HEK293 (cell line): Measurements from ENCODE around the gene EDIL3.

ENCODE experiments used
- CTCF ChIA-PET: fragments of 350-600 bp; formaldehyde crosslinking; extraction: SDS; loops from one replicate; lab custom pipeline; 2021; ENCODE audit warnings: antibody characterized with exemption; lab: Yijun Ruan, JAX
- POLR2A ChIA-PET: fragments of 300-600 bp; formaldehyde crosslinking; extraction: SDS; loops from one replicate; lab custom pipeline; 2020; ENCODE audit warnings: antibody characterized with exemption, inconsistent platforms; lab: Yijun Ruan, JAX
- H3K27ac ChIP-seq: fragments of 200-500 bp; sonication (Bioruptor generic); 2 replicates; pipeline ENCODE4 v1.5.1; 2014; ENCODE audit warnings: low read depth, low read length, control low read depth, inconsistent platforms; ENCODE audit errors: extremely low read depth
- H3K36me3 ChIP-seq, 2 experiments: fragments of 200-500 bp in 1 of 2; sonication (Bioruptor generic) in 1 of 2; 1 replicate in 1 of 2; 2 replicates in 1 of 2; pipeline ENCODE4 v1.5.1; 2014 to 2017; ENCODE audit warnings: inconsistent platforms in 2 of 2, low read length in 2 of 2; ENCODE audit not compliant: control insufficient read depth in 2 of 2, insufficient read depth in 1 of 2
- H3K4me1 ChIP-seq: fragments of 200-500 bp; sonication (Bioruptor generic); 2 replicates; pipeline ENCODE4 v1.5.1; 2014; ENCODE audit warnings: mild to moderate bottlenecking, low read length, inconsistent platforms; ENCODE audit not compliant: control insufficient read depth, insufficient read depth
- H3K4me3 ChIP-seq: 2 replicates; pipeline ENCODE4 v1.5.1; 2011; ENCODE audit warnings: low read depth, mild to moderate bottlenecking, control low read depth, low read length, moderate library complexity
- H3K9me3 ChIP-seq: fragments of 200-500 bp; sonication (Bioruptor generic); 2 replicates; pipeline ENCODE4 v1.5.1; 2014; ENCODE audit warnings: low read depth, low read length, inconsistent platforms; ENCODE audit not compliant: control insufficient read depth, insufficient read depth
- EGR2 ChIP-seq: fragments of 450-650 bp; formaldehyde crosslinking; IDR thresholded peaks from 2 replicates; pipeline ENCODE4 v1.5.1; 2016; ENCODE audit warnings: low read depth, missing biosample characterization, missing genetic modification characterization
- KLF8 ChIP-seq: fragments of 450-650 bp; formaldehyde crosslinking; IDR thresholded peaks from 2 replicates; pipeline ENCODE4 v1.5.1; 2016; ENCODE audit warnings: missing biosample characterization, missing genetic modification characterization
- PRDM1 ChIP-seq: fragments of 450-650 bp; formaldehyde crosslinking; IDR thresholded peaks from 2 replicates; pipeline ENCODE4; 2016; ENCODE audit warnings: missing biosample characterization, missing genetic modification characterization
- RBAK ChIP-seq: fragments of 450-650 bp; formaldehyde crosslinking; IDR thresholded peaks from 2 replicates; pipeline ENCODE4 v1.5.1; 2016; ENCODE audit warnings: missing biosample characterization, missing genetic modification characterization
- SP7 ChIP-seq: fragments of 450-650 bp; formaldehyde crosslinking; IDR thresholded peaks from 2 replicates; pipeline ENCODE4 v1.5.1; 2016; ENCODE audit warnings: missing biosample characterization, missing genetic modification characterization
- ZBTB26 ChIP-seq: fragments of 450-650 bp; formaldehyde crosslinking; optimal IDR thresholded peaks from 2 replicates; pipeline ENCODE3; 2016; ENCODE audit warnings: missing biosample characterization, mild to moderate bottlenecking, missing genetic modification characterization
- ZEB2 ChIP-seq: fragments of 450-650 bp; formaldehyde crosslinking; IDR thresholded peaks from 2 replicates; pipeline ENCODE4 v1.5.1; 2016; ENCODE audit warnings: missing biosample characterization, missing genetic modification characterization
- ZNF146 ChIP-seq: fragments of 450-650 bp; formaldehyde crosslinking; IDR thresholded peaks from 2 replicates; pipeline ENCODE4 v1.5.1; 2016; ENCODE audit warnings: missing biosample characterization, missing genetic modification characterization
- ZNF184 ChIP-seq: fragments of 450-650 bp; IDR thresholded peaks from 2 replicates; pipeline ENCODE4 v1.5.1; 2018; ENCODE audit warnings: missing biosample characterization, mild to moderate bottlenecking, missing genetic modification characterization
- ZNF324 ChIP-seq: fragments of 450-650 bp; formaldehyde crosslinking; IDR thresholded peaks from 2 replicates; pipeline ENCODE4 v1.5.1; 2016; ENCODE audit warnings: missing biosample characterization, missing genetic modification characterization
- ZNF354C ChIP-seq: fragments of 450-650 bp; formaldehyde crosslinking; IDR thresholded peaks from 2 replicates; pipeline ENCODE4 v1.5.1; 2016; ENCODE audit warnings: missing biosample characterization, missing genetic modification characterization, low read depth, borderline replicate concordance
- ZNF398 ChIP-seq: fragments of 450-650 bp; formaldehyde crosslinking; IDR thresholded peaks from 2 replicates; pipeline ENCODE4 v1.5.1; 2017; ENCODE audit warnings: missing biosample characterization, missing genetic modification characterization
- ZNF518A ChIP-seq: fragments of 450-650 bp; formaldehyde crosslinking; conservative IDR thresholded peaks from 2 replicates; pipeline ENCODE4 v1.5.1; 2016; ENCODE audit warnings: low read depth, missing biosample characterization, missing genetic modification characterization
- ZNF560 ChIP-seq: fragments of 450-650 bp; formaldehyde crosslinking; IDR thresholded peaks from 2 replicates; pipeline ENCODE4 v1.5.1; 2017; ENCODE audit warnings: missing biosample characterization, missing genetic modification characterization, borderline replicate concordance
- ZNF580 ChIP-seq: fragments of 450-650 bp; formaldehyde crosslinking; IDR thresholded peaks from 2 replicates; pipeline ENCODE4 v1.5.1; 2016; ENCODE audit warnings: missing biosample characterization, missing genetic modification characterization
- ZNF645 ChIP-seq: fragments of 450-650 bp; formaldehyde crosslinking; IDR thresholded peaks from 2 replicates; pipeline ENCODE4; 2016; ENCODE audit warnings: missing biosample characterization, missing genetic modification characterization
- ZNF654 ChIP-seq: fragments of 450-650 bp; formaldehyde crosslinking; IDR thresholded peaks from 2 replicates; pipeline ENCODE4 v1.5.1; 2016; ENCODE audit warnings: low read depth, missing biosample characterization, missing genetic modification characterization
- ZNF658 ChIP-seq: fragments of 450-650 bp; formaldehyde crosslinking; IDR thresholded peaks from 2 replicates; pipeline ENCODE4; 2016; ENCODE audit warnings: missing biosample characterization, missing genetic modification characterization
- ZNF776 ChIP-seq: fragments of 450-650 bp; formaldehyde crosslinking; IDR thresholded peaks from 2 replicates; pipeline ENCODE4 v1.5.0; 2017; ENCODE audit warnings: missing biosample characterization, missing genetic modification characterization, borderline replicate concordance
- ZNF792 ChIP-seq: fragments of 450-650 bp; formaldehyde crosslinking; IDR thresholded peaks from 2 replicates; pipeline ENCODE4 v1.5.1; 2016; ENCODE audit warnings: missing biosample characterization, missing genetic modification characterization
- ZXDB ChIP-seq: fragments of 450-650 bp; formaldehyde crosslinking; IDR thresholded peaks from 2 replicates; pipeline ENCODE4 v1.5.1; 2016; ENCODE audit warnings: missing biosample characterization, missing genetic modification characterization

The EDIL3 gene

GRCh38 chr5:83991566-83992224 is 393.0 kb downstream of the EDIL3 start:
- H3K27ac ChIP-seq = no peak overlapping the region
- no peak for TF ChIP-seq SP7
- TF ChIP-seq ZNF580 (tag by site-specific recombination) = no peak
- TF ChIP-seq ZNF658 = no peak
- no peak for TF ChIP-seq ZNF776 (tag by site-specific recombination)
- no peak for TF ChIP-seq ZNF792 (tag by site-specific recombination)
- no peak for TF ChIP-seq ZNF324 (tag by site-specific recombination)
- no peak for TF ChIP-seq ZNF654 (tag by site-specific recombination)
- no peak for TF ChIP-seq ZNF518A
- TF ChIP-seq ZNF560 (tag by site-specific recombination) = no peak
- TF ChIP-seq ZNF354C (tag by site-specific recombination) = no peak
- TF ChIP-seq EGR2 (tag by site-specific recombination) = no peak
- TF ChIP-seq ZEB2 = no peak
- TF ChIP-seq, all 188 proteins: peak for 0
- Histone ChIP-seq H3K4me3 (no peak overlapping the region), H3K9me3 (no peaks in the 10 kb centered on the region), H3K4me1 (no peaks in the 10 kb centered on the region), H3K36me3 (no peaks in the 10 kb centered on the region)
- POLR2A ChIA-PET = no interaction called here
- CTCF ChIA-PET = no interaction called here

GRCh38 chr5:83988293-83988685 is 396.4 kb downstream of the EDIL3 start:
- CTCF ChIA-PET = no interaction called here
- POLR2A ChIA-PET = no interaction called here
- H3K36me3 ChIP-seq = no peaks in the 10 kb centered on the region
- no peaks in the 10 kb centered on the region for H3K9me3 ChIP-seq
- no peak overlapping the region for H3K27ac ChIP-seq
- no peaks in the 10 kb centered on the region for H3K4me1 ChIP-seq
- H3K4me3 ChIP-seq = no peak overlapping the region
- TF ChIP-seq ZNF184 (tag by site-specific recombination) (no peak), ZXDB (tag by site-specific recombination) (no peak), PRDM1 (tag by site-specific recombination) (no peak), RBAK (tag by site-specific recombination) (no peak), ZNF398 (tag by site-specific recombination) (no peak), KLF8 (tag by site-specific recombination) (no peak), ZNF645 (tag by site-specific recombination) (no peak), ZBTB26 (tag by site-specific recombination) (no peak), ZNF518A (no peak), ZNF146 (no peak)
